CD4-positive, alpha-beta T cell treated with Interleukin-2 at 100 ng/mL for 4 hours (primary cell): ENCODE results near the gene RNF113A.
"Not testable (repeated sequence)": the region's sequence is repeated elsewhere in the genome, so short reads cannot be mapped to it uniquely, and the experiment has no call there.

Experiments used
- DNase-seq: peaks from one replicate; pipeline ENCODE4 v3.0.0-alpha.2; 2020; ENCODE audit warnings: low spot score

RNF113A gene

DNA sequence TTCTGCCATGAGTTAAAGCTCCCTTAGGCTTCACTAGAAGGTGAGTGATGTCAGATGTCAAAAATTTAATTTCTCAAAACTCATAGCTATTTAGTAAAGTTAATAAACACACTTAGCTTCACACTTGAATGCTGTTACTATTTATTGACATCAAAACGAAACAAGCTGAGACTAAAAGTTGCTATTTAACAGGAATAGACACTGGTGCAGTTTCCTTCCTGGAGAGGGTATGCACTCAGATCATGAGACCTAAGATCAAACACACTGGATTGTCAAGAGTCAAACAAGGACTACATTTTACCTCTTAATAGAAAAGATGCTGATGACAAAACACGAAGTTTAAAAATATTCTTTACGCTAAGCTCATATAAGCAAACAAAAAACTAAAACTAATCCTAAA, 37.6 kb downstream of the RNF113A start:
- DNase-seq = no peak

DNA sequence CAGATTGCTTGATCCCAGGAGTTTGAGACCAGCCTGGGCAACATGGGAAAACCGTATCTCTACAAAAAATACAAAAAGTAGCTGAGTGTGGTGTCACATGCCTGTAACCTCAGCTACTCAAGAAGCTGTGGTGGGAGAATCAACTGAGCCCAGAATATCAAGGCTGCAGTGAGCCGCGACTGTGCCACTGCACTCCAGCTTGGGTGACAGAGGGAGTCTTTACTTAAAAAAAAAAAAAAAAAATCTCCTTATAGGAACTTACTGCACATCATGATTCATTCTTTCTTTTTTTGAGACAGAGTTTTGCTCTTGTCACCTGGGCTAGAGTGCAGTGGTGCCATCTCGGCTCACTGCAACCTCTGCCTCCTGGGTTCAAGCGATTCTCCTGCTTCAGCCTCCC, 43.1 kb downstream of the RNF113A start:
- DNase-seq = no peak

DNA sequence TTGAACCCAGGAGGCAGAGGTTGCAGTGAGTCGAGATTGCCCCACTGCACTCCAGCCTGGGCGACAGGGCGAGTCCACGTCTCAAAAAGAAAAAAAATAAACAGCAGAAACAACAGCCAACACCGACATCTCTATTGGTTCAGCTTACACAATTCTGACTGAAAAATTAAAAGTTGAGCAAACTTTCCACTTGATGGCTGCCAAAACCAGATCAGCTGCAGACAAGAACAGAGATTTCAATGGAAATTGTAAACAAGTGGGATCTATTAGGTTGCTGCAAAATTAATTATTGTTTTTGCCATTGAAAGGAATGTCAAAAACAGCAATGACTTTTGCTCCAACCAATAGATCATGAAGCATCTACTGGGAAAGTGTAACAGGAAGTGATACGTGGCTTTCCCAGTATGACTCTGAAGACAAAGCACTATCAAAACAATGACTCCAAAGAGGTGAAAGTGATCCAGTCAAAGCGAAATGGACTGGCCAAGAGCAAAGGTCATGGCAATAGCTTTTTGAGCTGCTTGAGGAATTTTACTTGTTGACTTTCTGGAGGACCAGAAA, 45.1 kb downstream of the RNF113A start:
- no peak for DNase-seq

DNA sequence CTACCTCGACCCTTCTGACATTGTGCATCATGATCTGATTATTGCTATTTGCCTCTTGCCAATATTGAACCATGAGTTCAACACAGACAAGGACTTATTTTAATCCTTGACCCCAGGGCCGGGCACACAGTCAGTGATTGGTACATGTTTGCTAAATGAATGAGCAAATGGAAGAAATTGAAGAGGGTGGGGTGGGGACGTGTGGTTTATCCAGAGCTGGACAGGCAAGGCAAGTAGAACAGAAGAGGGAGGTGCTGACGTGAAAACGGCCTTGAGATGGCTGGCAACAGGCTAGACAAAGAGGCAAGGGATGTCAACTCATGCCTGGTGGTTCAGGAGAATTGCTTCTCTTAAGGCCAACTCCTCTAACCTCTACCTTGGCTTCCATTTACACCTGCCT, 47.3 kb downstream of the RNF113A start:
- DNase-seq = not testable (repeated sequence)

DNA sequence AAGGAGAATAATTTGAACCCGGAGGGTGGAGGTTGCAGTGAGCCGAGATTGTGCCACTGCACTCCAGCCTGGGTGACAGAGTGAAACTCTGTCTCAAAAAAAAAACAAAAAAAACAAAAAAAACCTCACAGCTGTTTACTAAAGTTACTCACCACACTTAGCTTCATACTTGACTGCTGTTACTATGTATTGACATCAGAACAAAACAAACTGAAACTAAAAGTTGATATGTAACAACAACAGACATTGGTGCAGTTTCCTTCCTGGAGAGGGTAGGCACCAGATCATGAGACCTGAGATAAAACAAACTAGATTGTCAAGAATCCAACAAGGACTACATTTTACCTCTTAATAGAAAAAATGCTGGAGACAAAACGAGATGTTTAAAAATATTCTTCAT, 49.8 kb downstream of the RNF113A start:
- peak; percentile 66 for DNase-seq
